HG03378 (cell line): Measurements from ENCODE around the gene CAPZA3.
"Not testable (repeated sequence)": the region's sequence is repeated elsewhere in the genome, so short reads cannot be mapped to it uniquely, and the experiment has no call there.

Experiments used
- ATAC-seq: cut with Tn5 transposase; IDR thresholded peaks from one replicate; pipeline ENCODE4 v1.9.1; 2021; ENCODE audit warnings: mild to moderate bottlenecking, moderate library complexity; ENCODE audit not compliant: unreplicated experiment

Gene CAPZA3, protein sequence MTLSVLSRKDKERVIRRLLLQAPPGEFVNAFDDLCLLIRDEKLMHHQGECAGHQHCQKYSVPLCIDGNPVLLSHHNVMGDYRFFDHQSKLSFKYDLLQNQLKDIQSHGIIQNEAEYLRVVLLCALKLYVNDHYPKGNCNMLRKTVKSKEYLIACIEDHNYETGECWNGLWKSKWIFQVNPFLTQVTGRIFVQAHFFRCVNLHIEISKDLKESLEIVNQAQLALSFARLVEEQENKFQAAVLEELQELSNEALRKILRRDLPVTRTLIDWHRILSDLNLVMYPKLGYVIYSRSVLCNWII

DNA sequence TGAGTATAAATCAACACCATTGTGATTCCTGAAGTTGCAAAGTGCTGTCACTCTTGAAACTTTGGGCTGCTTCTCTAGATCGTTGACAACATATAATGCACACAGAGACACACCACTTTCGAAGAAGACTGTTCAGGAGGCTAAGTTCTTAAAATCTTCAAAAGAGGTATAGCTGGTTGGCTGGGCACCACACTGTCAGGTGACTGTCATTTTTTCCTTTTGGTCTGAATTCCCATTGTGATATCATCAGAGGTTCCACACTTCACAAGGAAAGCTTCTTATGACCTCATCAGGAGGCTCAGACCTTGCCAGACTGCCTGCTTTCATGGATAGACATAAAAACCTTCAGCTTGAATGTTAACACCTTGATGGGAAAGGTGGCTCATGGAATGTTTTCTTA is at the start of gene CAPZA3, which contains the start of gene PLCZ1:
Gene CAPZA3 (plus strand): TSS at position 301 of the 400 bp plus-strand sequence. CDS start 150 bp downstream, outside the sequence.
Gene PLCZ1 (minus strand): TSS at position 194 of the 400 bp plus-strand sequence. CDS start 641 bp downstream, outside the sequence.
- no peak for ATAC-seq

DNA sequence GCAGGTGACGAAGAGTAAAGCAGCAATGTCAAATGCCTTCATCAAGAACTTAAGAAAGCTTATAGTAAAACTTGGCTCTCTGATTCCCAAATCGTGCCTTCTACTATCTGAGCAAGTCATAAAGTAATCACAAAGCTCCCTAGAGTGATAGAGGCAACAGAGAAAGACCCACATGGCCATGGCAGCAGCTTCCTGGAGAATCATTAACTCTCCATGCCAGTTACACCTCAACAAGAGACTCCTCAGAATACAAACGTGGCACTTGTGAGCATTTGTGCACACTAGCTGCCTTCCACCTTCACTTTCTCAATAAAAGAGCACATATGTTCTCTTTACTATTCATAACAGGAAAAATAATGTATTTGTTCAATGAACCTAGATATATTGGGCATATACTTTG is 48.1 kb upstream of the CAPZA3 start:
- no peak for ATAC-seq

DNA sequence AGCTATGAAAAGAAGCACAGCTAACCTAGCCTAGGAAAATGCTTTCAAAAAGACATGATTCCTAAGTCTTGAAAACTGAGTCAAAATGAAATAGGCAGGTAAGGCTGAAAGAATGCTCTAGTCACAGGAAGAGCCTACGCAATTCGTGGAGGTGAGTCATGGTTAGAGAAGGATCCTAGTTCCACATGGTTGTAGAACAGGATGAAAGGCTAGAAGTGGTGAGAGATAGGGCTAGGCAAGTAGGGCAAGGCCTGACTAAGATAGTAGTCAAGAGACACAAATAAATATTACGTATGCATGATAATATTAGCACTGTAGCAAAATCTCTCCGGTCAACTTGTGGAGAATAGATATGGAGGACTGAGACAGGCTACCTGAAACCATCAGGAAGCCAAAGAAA is 47.3 kb upstream of the CAPZA3 start:
- ATAC-seq = no peak

DNA sequence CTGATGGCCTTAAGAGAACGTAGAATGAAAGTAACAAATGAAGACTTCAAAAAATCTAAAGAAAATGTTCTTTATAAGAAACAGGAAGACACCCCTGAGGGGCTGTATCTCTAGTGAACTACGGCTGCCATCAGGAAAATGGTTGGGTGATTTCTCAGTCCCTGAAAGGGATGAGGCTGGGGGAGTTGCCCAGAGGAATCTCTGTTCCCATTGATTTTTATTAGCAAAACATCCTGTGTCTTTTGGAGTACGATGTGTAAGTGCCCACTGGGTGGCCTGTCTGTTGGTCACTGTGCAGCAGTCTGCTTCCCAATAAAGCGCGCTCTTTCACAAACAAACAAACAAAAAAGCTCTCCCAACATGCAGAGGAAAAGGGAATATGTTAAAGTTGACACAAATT is 43.9 kb upstream of the CAPZA3 start:
- not testable (repeated sequence) for ATAC-seq

DNA sequence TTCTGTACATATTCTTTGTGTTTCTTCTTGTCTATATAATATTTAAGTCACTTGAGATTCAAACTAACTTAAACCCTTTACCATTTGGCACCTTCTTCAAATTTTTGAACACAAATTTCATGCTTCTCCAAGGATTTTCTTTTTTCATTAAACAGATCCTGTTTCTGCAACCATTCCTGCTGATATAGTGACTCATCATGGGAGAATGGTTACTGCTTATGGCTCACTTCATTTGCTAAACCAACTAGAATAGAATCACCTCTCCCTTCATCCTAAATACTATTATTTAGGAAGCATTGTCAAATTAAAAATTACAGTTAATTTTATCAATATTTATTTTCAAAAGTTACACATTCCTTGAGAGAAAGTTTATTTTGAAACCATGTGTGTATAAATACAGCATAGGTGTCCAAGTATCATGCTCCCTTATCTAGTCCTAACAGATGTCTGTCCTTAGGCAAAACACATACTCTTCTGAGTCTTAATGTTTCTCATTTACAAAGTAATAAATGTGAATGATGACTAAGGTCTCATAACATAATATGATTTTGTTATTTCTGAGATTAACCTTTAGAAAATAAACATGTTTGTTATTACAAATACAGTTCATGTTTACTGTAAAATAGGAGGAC is 40.8 kb upstream of the CAPZA3 start:
- ATAC-seq = no peak

DNA sequence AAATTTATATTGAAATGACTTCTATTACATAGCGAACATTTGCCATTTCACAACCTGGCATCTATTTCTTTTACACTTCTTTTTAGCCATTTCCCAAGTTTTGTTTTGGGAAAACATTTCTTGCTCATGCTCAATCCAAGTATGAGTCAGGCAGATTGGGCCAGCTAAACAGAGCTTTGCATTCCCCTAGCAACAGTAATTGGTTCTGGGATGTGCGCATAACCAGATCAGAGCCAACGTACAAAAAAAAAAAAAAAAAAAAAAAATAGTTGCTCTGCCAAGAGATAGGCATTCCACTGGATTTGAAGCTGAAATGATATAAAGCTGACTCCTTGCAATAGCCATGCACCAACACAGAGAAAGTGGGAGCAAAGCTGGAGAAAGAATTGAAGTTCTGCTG is 37.6 kb upstream of the CAPZA3 start:
- ATAC-seq = no peak

DNA sequence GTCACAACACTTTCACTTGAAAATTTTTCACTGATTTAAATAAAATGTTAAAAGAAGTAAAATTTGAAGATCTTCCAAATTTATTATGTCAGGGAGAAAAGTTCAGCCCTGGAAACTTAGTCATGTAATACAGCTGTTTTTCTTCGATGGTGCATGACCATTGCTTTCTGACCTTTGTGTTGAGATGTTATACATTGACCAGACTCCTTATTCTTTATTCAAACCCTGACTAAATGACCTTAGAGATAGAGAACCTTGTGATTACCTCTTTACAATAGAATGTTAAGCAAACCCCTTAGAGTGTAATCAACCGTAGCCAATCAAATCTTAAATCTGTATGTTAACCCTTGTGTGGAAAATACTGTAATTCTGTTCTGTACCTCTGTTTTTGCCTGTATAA is 34.6 kb upstream of the CAPZA3 start:
- no peak for ATAC-seq

DNA sequence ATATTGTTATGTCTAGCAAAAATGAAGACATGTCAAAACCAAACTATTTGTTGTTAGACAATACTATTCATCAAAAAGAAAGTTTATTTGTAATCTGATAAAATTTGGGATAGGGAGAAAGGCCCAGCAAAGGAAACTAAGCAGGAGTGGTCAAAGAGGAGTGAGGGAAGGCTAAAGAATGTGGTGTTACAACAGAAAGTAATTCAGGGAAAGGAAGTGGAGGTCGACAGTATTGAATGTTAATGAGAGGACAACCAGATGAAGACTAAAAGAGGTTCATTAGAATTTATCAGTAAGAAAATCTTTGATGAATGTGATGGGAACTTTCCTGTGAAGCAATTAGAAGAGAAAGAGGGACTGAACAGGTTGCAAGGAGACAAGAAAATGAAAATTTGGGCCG is 34.0 kb upstream of the CAPZA3 start:
- ATAC-seq = no peak

DNA sequence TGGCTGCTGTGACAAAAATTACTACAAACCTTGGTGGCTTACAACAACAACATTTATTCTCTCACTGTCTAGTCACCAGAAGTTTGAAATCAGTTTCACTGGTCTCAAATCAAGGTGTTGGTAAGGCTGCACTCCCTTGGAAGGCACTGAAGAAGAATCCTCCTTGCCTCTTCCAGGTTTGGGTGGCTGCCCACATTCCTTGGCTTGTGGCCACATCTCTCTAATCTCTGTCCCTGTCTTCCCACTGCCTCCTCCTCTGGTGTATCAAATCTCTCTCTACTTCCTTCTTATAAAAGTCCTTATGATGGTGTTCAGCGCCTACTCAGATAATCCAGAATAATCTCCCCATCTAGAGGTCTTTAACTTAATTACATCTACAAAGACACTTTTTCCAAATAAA is 31.1 kb upstream of the CAPZA3 start:
- ATAC-seq = no peak

DNA sequence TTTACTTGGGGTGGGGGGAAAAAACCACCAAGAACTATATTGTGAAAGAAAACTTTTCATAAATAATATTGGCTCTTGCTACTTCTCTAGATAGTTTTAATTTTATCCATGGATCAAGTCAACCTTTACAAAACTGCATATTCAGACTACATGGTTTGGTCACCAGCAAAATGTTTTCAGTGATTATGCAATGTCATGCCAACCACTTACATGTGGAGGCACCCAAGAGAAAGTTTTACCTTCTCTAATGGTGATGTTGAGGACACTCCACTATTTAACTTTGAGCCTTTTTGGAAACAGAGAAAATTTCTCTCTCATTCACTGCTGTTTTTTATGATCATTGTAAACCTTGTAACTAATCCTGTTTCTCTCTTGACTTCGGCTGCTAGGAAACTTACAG is 21.7 kb upstream of the CAPZA3 start:
- no peak for ATAC-seq

DNA sequence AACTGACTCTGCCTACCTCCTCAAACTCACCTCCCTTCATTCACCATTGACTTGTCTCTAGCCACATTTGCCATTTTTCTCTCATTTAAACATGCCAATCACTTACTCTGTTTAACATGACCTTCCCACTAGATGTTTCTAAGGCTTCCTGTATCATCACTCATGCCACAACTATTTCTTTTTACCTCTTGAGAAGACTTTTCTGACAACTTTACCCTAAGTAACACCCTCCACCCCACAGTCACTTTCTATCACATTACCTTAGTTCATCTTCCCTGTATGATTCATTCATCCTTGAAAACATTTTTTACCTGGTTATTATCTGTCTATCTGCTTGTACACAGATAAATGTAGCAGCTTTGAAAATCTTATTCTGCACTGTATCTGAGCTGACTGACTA is 19.5 kb upstream of the CAPZA3 start:
- ATAC-seq = no peak

DNA sequence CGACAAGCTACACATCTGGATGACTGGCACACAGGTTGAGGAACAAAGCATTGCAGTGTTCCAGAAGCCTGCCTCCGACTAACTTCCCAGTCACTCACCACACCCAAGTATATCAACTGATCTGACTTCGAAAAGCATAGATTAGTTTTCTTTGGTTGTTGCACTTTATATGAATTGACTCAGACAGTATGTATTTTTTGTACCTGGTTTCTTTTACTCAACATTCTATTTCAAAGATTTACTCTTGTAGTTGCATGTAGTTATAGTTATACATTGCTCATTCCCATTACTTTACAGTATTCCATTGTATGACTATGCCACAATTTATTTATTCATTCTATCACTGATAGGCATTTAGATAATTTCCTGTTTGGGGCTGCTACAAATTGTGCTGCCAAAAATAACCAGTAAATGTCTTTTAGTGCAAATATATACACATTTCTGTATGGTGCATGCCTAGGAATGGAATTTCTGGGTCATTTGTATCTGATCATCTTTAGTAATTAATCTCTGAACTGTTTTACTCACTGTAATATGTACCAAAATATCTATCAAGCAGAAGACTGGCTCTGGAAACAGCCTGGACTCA is 17.9 kb upstream of the CAPZA3 start:
- no peak for ATAC-seq

DNA sequence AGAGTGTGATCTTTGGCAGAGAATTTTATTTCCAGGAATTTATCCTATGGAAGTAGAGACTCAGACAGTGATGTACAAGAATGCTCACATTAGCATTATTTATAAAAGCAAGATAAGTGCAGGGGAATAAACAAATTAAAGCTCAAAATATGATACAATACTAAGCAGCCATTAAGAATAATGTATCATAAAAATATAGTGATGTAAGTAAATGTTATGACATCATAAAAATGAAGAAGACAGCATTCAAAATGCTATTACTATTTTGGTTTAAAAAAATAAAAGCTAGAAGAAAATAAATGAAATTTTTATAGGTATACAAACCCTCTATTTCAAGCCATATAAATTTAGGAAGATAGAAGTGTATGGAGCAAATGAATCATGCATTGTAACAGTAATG is 17.2 kb upstream of the CAPZA3 start:
- ATAC-seq = no peak

DNA sequence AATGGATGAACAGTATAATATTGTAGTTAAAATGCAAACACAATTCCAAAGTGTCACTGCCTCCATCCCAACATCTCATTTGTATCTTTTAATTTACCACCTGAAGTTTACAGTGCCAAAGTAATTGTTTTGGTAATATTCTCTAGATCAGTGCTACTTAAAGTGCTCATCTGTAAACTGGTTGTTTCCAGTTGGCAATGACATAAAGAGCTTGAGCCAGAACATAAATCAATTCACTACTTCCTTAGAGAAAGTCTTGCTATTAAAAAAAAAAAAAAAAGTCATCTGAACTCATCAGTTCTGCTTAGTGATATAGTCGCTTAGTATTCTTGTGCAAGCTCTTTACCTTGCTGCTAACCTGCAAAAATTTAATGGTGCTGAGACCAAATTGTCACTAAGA is 16.5 kb upstream of the CAPZA3 start:
- ATAC-seq = no peak

DNA sequence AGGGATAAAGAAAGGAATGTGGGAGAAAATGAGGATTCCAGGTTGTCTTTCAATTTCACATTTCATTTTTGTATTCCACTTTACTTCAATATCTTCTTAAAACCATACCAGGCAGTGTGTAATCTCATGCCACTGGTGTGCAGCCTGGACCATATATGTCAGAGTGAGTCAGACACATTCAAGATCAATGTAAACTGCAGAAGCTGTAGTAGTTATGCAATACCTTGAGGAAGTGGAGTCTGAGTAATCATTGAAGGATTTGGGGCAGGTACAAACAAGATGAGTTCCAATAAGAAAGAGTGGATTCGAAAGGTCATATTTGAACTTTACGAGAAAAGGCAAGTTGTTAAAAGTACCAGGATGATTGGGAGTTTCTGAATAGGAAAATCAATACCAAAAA is 14.2 kb upstream of the CAPZA3 start:
- no peak for ATAC-seq

DNA sequence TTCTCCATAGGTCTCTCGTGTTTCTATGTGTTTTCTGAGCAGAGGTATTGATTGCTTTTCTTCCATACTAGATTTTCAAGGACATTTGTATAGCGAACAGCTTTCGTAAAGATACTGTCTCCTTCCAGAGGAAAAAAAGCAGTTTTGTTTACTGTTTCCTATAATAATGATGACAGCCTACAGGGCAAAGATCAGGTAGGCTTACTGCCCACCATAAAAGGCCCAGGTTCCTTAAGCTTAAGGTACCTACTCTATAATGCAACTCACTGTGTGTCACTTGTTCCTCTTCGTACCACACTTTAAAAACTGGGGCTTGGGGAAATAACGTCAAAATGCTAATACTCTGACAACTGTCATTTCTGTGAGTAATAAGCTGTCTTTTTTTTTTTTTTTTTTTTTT is 6.8 kb upstream of the CAPZA3 start:
- no peak for ATAC-seq

DNA sequence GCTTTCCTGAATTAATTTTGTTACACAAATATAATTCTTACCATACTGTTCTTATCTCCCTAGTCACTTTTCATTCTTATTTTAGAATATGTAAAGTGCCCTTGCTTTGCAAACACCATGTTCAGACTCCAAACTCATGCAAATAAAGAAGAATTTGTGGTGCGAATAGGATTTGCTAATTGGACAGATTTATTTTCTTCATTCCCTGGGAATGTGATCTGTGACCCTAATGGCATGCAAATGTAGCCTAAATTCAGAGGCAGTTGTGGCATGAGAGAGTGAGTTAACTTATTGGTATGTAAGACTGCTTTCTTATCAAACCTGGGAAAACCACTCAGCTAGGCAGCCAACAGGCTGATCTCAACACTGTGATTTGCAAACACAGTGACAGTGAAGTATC is 10.0 kb downstream of the CAPZA3 start:
- ATAC-seq = no peak

DNA sequence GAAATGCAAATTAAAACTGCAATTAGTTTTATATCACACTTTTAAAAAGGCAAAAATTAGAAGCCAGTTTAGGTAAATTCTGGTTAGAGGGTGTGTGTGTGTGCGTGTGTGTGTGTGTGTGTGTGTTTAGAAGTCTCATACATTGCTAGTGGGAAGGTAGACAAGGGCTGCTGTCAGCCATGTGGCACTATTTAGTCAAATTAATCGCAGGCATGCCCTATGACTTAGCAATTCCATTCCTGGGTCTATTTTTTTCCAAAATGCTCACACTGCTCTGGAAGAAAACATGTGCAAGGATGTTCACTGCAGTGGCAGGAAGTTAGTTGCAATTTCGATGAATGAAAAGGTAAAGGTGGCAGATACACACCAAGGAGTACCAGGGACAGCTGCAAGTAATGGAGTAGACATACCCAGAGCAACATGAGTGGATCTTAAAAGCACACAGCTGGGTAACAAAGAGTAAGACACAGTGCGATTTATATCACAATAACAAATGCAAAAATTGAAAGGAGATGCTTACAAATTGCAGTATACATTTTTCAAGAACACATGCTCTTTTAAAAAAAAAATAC is 11.6 kb downstream of the CAPZA3 start:
- ATAC-seq = no peak

DNA sequence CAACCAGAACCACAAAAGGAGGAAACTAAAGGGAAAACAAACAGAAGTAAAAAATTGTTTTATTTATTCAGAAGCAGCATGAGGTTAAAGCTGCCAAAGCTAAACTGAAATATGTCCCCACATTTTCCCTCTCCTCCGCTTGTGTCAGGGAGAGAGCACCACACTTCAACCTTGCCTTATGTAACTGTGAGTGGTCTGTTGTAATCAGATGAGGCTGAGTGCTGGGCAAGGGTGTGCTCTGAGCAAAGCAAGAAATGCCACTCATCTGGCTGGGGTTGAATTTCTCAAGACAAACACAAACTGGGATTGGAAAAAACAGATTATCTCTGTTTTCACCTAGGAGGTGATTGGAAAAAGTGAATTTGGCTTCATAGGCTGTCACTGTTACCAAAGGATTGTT is 12.2 kb downstream of the CAPZA3 start:
- ATAC-seq = no peak

DNA sequence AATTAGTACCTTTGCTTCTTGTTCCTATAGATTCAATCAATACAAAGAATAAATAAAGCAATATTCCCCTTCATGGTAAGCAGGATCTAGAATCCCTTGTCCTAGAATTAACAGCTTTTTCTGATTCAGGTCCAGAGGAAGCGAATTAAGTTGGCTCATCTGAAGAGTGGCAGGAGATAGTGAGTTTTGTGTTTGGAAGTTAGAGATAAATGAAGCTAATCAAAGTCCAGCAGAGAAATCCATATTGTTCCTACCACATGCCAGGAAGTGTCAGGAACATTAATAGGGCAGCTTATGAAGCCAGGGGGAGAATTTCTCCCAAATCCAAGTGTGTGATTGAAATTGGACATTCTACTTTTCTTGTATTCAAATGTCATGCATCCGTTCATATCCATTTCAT is 13.9 kb downstream of the CAPZA3 start:
- no peak for ATAC-seq

DNA sequence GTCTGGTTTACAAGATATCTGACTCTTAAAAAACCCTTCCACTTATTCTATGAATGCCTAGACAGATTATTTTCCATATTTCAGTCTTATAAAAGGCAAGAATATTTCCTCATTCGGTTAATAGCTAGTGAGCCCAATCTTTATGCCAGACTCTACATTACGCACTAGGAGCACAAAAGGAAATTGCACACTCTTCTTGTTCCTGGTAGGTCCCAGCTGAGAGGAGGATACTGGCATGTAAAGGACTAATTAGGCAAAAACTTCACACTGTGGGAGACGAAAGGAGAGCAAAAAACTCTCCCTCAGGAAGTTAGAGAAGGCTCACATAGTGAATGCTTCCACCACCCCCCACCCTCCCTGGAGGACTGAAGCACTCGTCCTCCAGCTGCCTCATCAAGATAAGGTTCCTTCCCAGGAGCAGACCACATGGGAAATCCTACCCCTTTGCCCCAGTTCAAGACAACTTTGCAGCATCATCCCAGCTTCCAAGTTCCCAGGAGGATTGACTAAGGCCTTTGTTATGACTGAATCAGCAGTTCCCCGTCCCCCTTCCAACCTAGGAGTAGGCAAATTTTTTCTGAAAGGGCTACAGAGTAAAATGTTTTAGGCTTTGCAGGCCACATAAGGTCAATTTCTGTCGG is 14.5 kb downstream of the CAPZA3 start:
- no peak for ATAC-seq

DNA sequence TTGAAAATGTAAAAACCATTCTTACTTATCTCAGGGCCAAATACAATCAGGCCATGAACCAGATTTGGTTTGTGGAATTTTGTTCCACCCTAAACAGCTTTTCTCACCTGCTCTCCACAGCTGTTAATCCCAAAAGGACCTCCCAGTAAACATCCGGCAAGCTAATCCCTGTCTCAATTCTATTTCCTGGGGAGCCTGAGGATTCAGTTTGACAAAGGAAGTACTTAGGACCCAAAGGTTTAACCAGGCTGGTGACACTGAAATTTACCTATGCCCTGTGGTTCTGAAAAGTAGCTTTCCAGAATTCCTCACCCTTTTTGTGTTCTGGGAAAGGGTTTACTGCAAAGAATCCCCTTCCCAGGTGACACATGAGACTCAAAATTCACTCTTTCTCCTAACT is 15.0 kb downstream of the CAPZA3 start:
- ATAC-seq = no peak
